Mesothelial cell of epicardium (in vitro differentiated cells): Measurements from ENCODE around the gene PAAF1. TPM values are rescaled to one million over a fixed set of nuclear protein-coding genes. Genes with fewer than 3 reads are reported as not detected.

Experiments used
- DNase-seq, 2 experiments: peaks; one replicate each; pipeline ENCODE4 v3.0.0; 2021; ENCODE audit warnings: low spot score in 2 of 2; ENCODE audit not compliant: unreplicated experiment in 2 of 2
- H3K27ac Mint-ChIP-seq: 2 replicates; pipeline ENCODE4 v1.8.0; 2021; ENCODE audit warnings: mixed read lengths
- H3K27me3 Mint-ChIP-seq: 2 replicates; pipeline ENCODE4 v1.8.0; 2021; ENCODE audit warnings: low read depth, mixed read lengths
- H3K36me3 Mint-ChIP-seq: 2 replicates; pipeline ENCODE4 v1.8.0; 2021; ENCODE audit warnings: mixed read lengths
- H3K4me1 Mint-ChIP-seq: 2 replicates; pipeline ENCODE4 v1.8.0; 2021; ENCODE audit warnings: mixed read lengths
- H3K4me3 Mint-ChIP-seq: 2 replicates; pipeline ENCODE4 v1.8.0; 2021; ENCODE audit warnings: mild to moderate bottlenecking, moderate library complexity, mixed read lengths
- H3K9me3 Mint-ChIP-seq: 2 replicates; pipeline ENCODE4 v1.8.0; 2021; ENCODE audit warnings: mixed read lengths
- CTCF ChIP-seq: fragments of 200-600 bp; sonication (generic); IDR thresholded peaks from one replicate; pipeline ENCODE4 v1.5.0; 2021; ENCODE audit warnings: antibody characterized with exemption; ENCODE audit not compliant: unreplicated experiment
- total RNA-seq: library from RNA; stranded (reverse); gene quantifications from 3 replicates; pipeline ENCODE4 v1.2.1, GENCODE V29; 2021

PAAF1 gene
- total RNA-seq, 1 donor from 2014 or later: 34.6 TPM

- Mint-ChIP-seq H3K27ac (peak overlapping the region; percentile 30), H3K9me3 (no peaks in the 10 kb centered on the region), H3K27me3 (no peaks in the 10 kb centered on the region), H3K36me3 (peaks cover 1% of the 10 kb centered on the region), H3K4me1 (peaks cover 8% of the 10 kb centered on the region), H3K4me3 (no peak overlapping the region)
- TF ChIP-seq CTCF: no peak
- no peak for DNase-seq
Measured at GRCh38 chr11:73969991-73970800, 93.4 kb downstream of the PAAF1 start.

- Mint-ChIP-seq H3K4me1 (peaks cover 8% of the 10 kb centered on the region), H3K36me3 (peaks cover 9% of the 10 kb centered on the region), H3K4me3 (no peak overlapping the region), H3K27ac (no peak overlapping the region), H3K9me3 (no peaks in the 10 kb centered on the region), H3K27me3 (no peaks in the 10 kb centered on the region)
- no peak for DNase-seq
- TF ChIP-seq CTCF: no peak
Measured at GRCh38 chr11:73971175-73971719, 94.4 kb downstream of the PAAF1 start.

- no peak overlapping the region for H3K4me3 Mint-ChIP-seq
- no peaks in the 10 kb centered on the region for H3K27me3 Mint-ChIP-seq
- TF ChIP-seq CTCF: no peak
- no peak overlapping the region for H3K27ac Mint-ChIP-seq
- no peak for DNase-seq
- H3K4me1 Mint-ChIP-seq: peaks cover 8% of the 10 kb centered on the region
- no peaks in the 10 kb centered on the region for H3K9me3 Mint-ChIP-seq
- peaks cover 15% of the 10 kb centered on the region for H3K36me3 Mint-ChIP-seq
Measured at GRCh38 chr11:73972187-73972586, 95.4 kb downstream of the PAAF1 start.

GRCh38 chr11:73972620-73973449 is 96.0 kb downstream of the PAAF1 start:
- Mint-ChIP-seq H3K4me1 (peaks cover 8% of the 10 kb centered on the region), H3K4me3 (no peak overlapping the region), H3K9me3 (no peaks in the 10 kb centered on the region), H3K36me3 (peaks cover 15% of the 10 kb centered on the region), H3K27me3 (no peaks in the 10 kb centered on the region), H3K27ac (no peak overlapping the region)
- no peak for TF ChIP-seq CTCF
- DNase-seq: no peak

- no peak for TF ChIP-seq CTCF
- no peak for DNase-seq
- no peaks in the 10 kb centered on the region for H3K27me3 Mint-ChIP-seq
- H3K4me1 Mint-ChIP-seq: peaks cover 7% of the 10 kb centered on the region
- H3K27ac Mint-ChIP-seq: no peak overlapping the region
- H3K36me3 Mint-ChIP-seq: peaks cover 20% of the 10 kb centered on the region
- H3K4me3 Mint-ChIP-seq: no peak overlapping the region
- no peaks in the 10 kb centered on the region for H3K9me3 Mint-ChIP-seq
Measured at GRCh38 chr11:73974604-73975478, 98.0 kb downstream of the PAAF1 start.
